HepG2 (cell line): Measurements from ENCODE around the gene NPB. TPM values are rescaled to one million over a fixed set of nuclear protein-coding genes. Genes with fewer than 3 reads are reported as not detected.

ENCODE experiments used
- GFI1 ChIP-seq: sonication (generic); formaldehyde crosslinking; IDR thresholded peaks from 2 replicates; pipeline ENCODE4 v1.5.0; 2020; ENCODE audit warnings: missing genetic modification reagents, mild to moderate bottlenecking, borderline replicate concordance
- KDM5B ChIP-seq: sonication (generic); formaldehyde crosslinking; IDR thresholded peaks from 2 replicates; pipeline ENCODE4 v1.4.0; 2020; ENCODE audit warnings: missing genetic modification reagents, mild to moderate bottlenecking, borderline replicate concordance
- MXD3 ChIP-seq: IDR thresholded peaks from 2 replicates; pipeline ENCODE4 v1.6.1; 2016; ENCODE audit warnings: mild to moderate bottlenecking, missing biosample characterization, missing genetic modification reagents
- PBX3 ChIP-seq: sonication (generic); formaldehyde crosslinking; IDR thresholded peaks from 2 replicates; pipeline ENCODE4 v1.8.1; 2023; ENCODE audit warnings: missing genetic modification reagents, inconsistent platforms, borderline replicate concordance
- RBM22 ChIP-seq: fragments of 200-400 bp; formaldehyde crosslinking; optimal IDR thresholded peaks from 2 replicates; pipeline ENCODE3; 2017; ENCODE audit warnings: mild to moderate bottlenecking, low read length, moderate library complexity
- RELA ChIP-seq: sonication (generic); formaldehyde crosslinking; IDR thresholded peaks from 2 replicates; pipeline ENCODE4 v1.4.0; 2020; ENCODE audit warnings: missing genetic modification reagents
- SYNCRIP ChIP-seq: fragments of 200-400 bp; formaldehyde crosslinking; IDR thresholded peaks from 2 replicates; pipeline ENCODE4 v1.6.1; 2018; ENCODE audit warnings: mild to moderate bottlenecking, low read depth, low read length; ENCODE audit not compliant: insufficient read depth
- TERF1 ChIP-seq: sonication (generic); formaldehyde crosslinking; IDR thresholded peaks from 2 replicates; pipeline ENCODE4 v1.8.0; 2022; ENCODE audit warnings: mild to moderate bottlenecking, missing genetic modification reagents, moderate library complexity
- U2AF1 ChIP-seq: fragments of 200-400 bp; formaldehyde crosslinking; optimal IDR thresholded peaks from 2 replicates; pipeline ENCODE3; 2017; ENCODE audit warnings: mild to moderate bottlenecking, low read depth, low read length
- ZBTB44 ChIP-seq: sonication (generic); formaldehyde crosslinking; IDR thresholded peaks from 2 replicates; pipeline ENCODE4 v1.4.0; 2020; ENCODE audit warnings: missing genetic modification reagents
- ZFX ChIP-seq: sonication (generic); formaldehyde crosslinking; IDR thresholded peaks from 2 replicates; pipeline ENCODE4 v1.4.0; 2020; ENCODE audit warnings: mild to moderate bottlenecking, low read depth, missing genetic modification reagents, moderate library complexity
- ZNF317 ChIP-seq: sonication (generic); formaldehyde crosslinking; IDR thresholded peaks from 2 replicates; pipeline ENCODE4 v1.5.0; 2020; ENCODE audit warnings: mild to moderate bottlenecking, missing genetic modification reagents
- ZNF382 ChIP-seq: sonication (generic); formaldehyde crosslinking; IDR thresholded peaks from 2 replicates; pipeline ENCODE4 v1.5.0; 2020; ENCODE audit warnings: missing genetic modification reagents, mild to moderate bottlenecking, borderline replicate concordance
- ZNF737 ChIP-seq: sonication (generic); formaldehyde crosslinking; IDR thresholded peaks from 2 replicates; pipeline ENCODE4 v1.5.0; 2020; ENCODE audit warnings: missing genetic modification reagents, mild to moderate bottlenecking, borderline replicate concordance
- ZSCAN29 ChIP-seq: sonication (generic); formaldehyde crosslinking; conservative IDR thresholded peaks from 2 replicates; pipeline ENCODE4 v1.4.0; 2020; ENCODE audit warnings: mild to moderate bottlenecking, missing genetic modification reagents
- polyA plus RNA-seq, 8 experiments: library from polyadenylated mRNA; depleted of rRNA in 3 of 8; stranded (reverse) in 7 of 8; unstranded in 1 of 8; fragments of >200 nt; fragmentation: Illumina TruSeq in 4 of 8; extraction: Trizol in 4 of 8; gene quantifications; 2 replicates each; pipeline versions ENCODE4 v1.2.1 to v1.2.3, GENCODE V29; 2011 to 2016; ENCODE audit warnings: low read depth in 4 of 8, missing spikeins in 1 of 8, mixed read lengths in 1 of 8; ENCODE audit not compliant: insufficient read depth in 1 of 8
- total RNA-seq, 5 experiments: library from RNA; depleted of rRNA; stranded (reverse); fragments of >200 nt; fragmentation: Illumina TruSeq; extraction: Trizol; gene quantifications; 2 replicates each; pipeline ENCODE4 v1.2.3, GENCODE V29; 2016; ENCODE audit warnings: low read depth in 1 of 5
- TF ChIP-seq, protein P1 (sequence below): sonication (generic); formaldehyde crosslinking; IDR thresholded peaks from 2 replicates; pipeline ENCODE4 v1.9.0; 2022; ENCODE audit warnings: low read depth, missing genetic modification reagents
- TF ChIP-seq, protein P2 (sequence below): sonication (generic); formaldehyde crosslinking; IDR thresholded peaks from 2 replicates; pipeline ENCODE4 v1.4.0; 2020; ENCODE audit warnings: mild to moderate bottlenecking, missing genetic modification reagents
- TF ChIP-seq, protein P3 (sequence below), 2 experiments: sonication (generic) in 1 of 2; formaldehyde crosslinking in 1 of 2; IDR thresholded peaks; 2 replicates each; pipeline versions ENCODE4 v1.4.0 to v1.6.1; 2018 to 2020; ENCODE audit warnings: missing genetic modification reagents in 2 of 2, borderline replicate concordance in 1 of 2, low read depth in 1 of 2, mild to moderate bottlenecking in 1 of 2, missing biosample characterization in 1 of 2

NPB gene
- total and polyA plus RNA-seq, 2 of the 13 experiments (the other 11 are each of a cell fraction or from before 2014, with no cell fraction given) = 0.11 to 0.93 TPM

DNA sequence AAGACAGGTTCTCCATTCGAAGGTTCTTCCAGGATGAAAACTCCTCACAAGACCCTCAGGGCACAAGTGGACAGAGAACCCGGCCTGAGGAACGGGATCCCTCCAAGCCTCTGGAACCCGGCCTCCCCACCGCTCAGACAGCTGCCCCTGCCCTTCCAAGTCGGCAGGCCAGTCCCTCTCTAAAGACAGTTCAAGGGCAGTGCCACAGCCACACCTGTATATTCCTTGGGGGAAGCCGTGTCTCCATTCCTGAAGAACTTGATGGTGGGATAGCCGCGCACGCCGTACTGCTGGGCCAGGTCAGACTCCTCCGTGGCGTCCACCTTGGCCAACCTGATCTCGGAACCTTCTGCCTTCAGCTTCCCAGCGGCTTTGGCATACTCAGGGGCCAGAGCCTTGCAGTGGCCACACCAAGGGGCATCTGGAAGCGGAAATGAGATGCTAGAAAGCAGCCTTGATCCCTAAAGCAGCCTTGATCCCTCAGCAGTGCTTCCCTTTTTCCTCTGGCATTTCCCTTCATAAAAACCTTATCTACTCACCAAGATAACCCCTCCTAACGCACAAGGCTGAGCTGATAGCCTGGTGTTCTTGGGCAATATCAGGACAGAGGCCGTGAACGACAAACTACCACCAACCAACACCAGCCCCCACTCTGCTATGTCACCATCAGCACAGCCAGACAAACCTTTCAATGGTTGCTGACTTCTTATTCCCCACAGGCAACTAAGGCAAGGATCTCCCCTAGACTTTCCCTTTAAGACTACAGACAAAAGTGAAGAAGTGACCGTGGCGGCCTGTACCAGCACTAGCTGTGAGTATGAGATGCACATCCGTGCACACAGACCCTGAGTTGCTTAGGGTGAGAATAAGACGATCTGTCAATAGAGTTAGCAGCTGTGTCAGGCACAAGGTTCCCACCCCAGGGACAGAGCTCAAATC is 42.8 kb upstream of the NPB start (continued):
- TF ChIP-seq, protein P1, sequence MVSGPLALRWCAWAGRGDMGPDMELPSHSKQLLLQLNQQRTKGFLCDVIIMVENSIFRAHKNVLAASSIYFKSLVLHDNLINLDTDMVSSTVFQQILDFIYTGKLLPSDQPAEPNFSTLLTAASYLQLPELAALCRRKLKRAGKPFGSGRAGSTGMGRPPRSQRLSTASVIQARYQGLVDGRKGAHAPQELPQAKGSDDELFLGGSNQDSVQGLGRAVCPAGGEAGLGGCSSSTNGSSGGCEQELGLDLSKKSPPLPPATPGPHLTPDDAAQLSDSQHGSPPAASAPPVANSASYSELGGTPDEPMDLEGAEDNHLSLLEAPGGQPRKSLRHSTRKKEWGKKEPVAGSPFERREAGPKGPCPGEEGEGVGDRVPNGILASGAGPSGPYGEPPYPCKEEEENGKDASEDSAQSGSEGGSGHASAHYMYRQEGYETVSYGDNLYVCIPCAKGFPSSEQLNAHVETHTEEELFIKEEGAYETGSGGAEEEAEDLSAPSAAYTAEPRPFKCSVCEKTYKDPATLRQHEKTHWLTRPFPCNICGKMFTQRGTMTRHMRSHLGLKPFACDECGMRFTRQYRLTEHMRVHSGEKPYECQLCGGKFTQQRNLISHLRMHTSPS (CRISPR knock-in tag) = no peak
- TF ChIP-seq ZNF382 (CRISPR knock-in tag) (no peak), PBX3 (CRISPR knock-in tag) (no peak), KDM5B (CRISPR knock-in tag) (peak; percentile 53; the same call in 1 of the 2 replicates), ZFX (CRISPR knock-in tag) (no peak), GFI1 (CRISPR knock-in tag) (no peak), ZNF737 (CRISPR knock-in tag) (peak; percentile 41; the same call in 1 of the 2 replicates), TERF1 (CRISPR knock-in tag) (no peak), ZBTB44 (CRISPR knock-in tag) (no peak), MXD3 (CRISPR knock-in tag) (peak; percentile 15; the same call in 1 of the 2 replicates), RELA (CRISPR knock-in tag) (0 out of 2 replicates have a peak, but pooled peaks have one; percentile 42), ZSCAN29 (CRISPR knock-in tag) (no peak), SYNCRIP (no peak), RBM22 (no peak), U2AF1 (no peak), ZNF317 (CRISPR knock-in tag) (no peak)
- TF ChIP-seq, protein P2, sequence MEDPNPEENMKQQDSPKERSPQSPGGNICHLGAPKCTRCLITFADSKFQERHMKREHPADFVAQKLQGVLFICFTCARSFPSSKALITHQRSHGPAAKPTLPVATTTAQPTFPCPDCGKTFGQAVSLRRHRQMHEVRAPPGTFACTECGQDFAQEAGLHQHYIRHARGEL (CRISPR knock-in tag) = no peak
- TF ChIP-seq, protein P3, sequence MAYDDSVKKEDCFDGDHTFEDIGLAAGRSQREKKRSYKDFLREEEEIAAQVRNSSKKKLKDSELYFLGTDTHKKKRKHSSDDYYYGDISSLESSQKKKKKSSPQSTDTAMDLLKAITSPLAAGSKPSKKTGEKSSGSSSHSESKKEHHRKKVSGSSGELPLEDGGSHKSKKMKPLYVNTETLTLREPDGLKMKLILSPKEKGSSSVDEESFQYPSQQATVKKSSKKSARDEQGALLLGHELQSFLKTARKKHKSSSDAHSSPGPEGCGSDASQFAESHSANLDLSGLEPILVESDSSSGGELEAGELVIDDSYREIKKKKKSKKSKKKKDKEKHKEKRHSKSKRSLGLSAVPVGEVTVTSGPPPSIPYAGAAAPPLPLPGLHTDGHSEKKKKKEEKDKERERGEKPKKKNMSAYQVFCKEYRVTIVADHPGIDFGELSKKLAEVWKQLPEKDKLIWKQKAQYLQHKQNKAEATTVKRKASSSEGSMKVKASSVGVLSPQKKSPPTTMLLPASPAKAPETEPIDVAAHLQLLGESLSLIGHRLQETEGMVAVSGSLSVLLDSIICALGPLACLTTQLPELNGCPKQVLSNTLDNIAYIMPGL (CRISPR knock-in tag; IDR thresholded peaks at IDR 0.05; ENCODE audit: borderline replicate concordance in 1 of 2, low read depth in 1 of 2) = no peak; a peak in 2 of 4 replicates
